ENCODE results near the gene KIF14. TPM values are rescaled to one million over a fixed set of nuclear protein-coding genes. Genes with fewer than 3 reads are reported as not detected.
A peak's percentile ranks its signal among the peaks of the same experiment; 100 is the strongest.
"Not testable (repeated sequence)": the region's sequence is repeated elsewhere in the genome, so short reads cannot be mapped to it uniquely, and the experiment has no call there.

The KIF14 gene
- total and polyA plus RNA-seq, 8 donors: 0.71 to 13.7 (median 6.1) TPM

GRCh38 chr1:200558866-200559459 lies 61.6 kb downstream of the KIF14 start:
- Histone ChIP-seq H3K9me3 (no peaks in the 10 kb centered on the region), H3K4me1 (no peaks in the 10 kb centered on the region), H3K27me3 (no peaks in the 10 kb centered on the region), H3K27ac (no peak overlapping the region), H3K36me3 (no peaks in the 10 kb centered on the region), H3K4me3 (no peak overlapping the region)
- peak in 2 of 4 donors; percentile 6 to 43 for DNase-seq
- intact Hi-C loops (cut with DNase I): no loop called here
- peak; percentile 83 for ATAC-seq
- peak in 1 of 2 donors; percentile 58 for TF ChIP-seq CTCF (IDR thresholded peaks at IDR 0.05)

GRCh38 chr1:200556002-200556401 lies 64.5 kb downstream of the KIF14 start:
- H3K36me3 ChIP-seq: no peaks in the 10 kb centered on the region
- no peak for DNase-seq
- no peaks in the 10 kb centered on the region for H3K27me3 ChIP-seq
- no peak overlapping the region for H3K4me3 ChIP-seq
- H3K4me1 ChIP-seq: no peaks in the 10 kb centered on the region
- no peak overlapping the region for H3K27ac ChIP-seq
- intact Hi-C loops (cut with DNase I): no loop called here
- ATAC-seq: no peak
- no peak for TF ChIP-seq CTCF (IDR thresholded peaks at IDR 0.05)
- H3K9me3 ChIP-seq: no peaks in the 10 kb centered on the region

GRCh38 chr1:200552737-200553136 lies 67.8 kb downstream of the KIF14 start:
- H3K27ac ChIP-seq; H3K4me1 ChIP-seq; DNase-seq; H3K9me3 ChIP-seq; H3K4me3 ChIP-seq; ATAC-seq; H3K27me3 ChIP-seq; H3K36me3 ChIP-seq; intact Hi-C loops (cut with DNase I): not testable (repeated sequence)

GRCh38 chr1:200550367-200550766 lies 70.2 kb downstream of the KIF14 start:
- peak; percentile 40 for ATAC-seq
- Histone ChIP-seq H3K9me3 (no peaks in the 10 kb centered on the region), H3K27me3 (no peaks in the 10 kb centered on the region), H3K27ac (no peak overlapping the region), H3K36me3 (no peaks in the 10 kb centered on the region), H3K4me1 (no peaks in the 10 kb centered on the region), H3K4me3 (no peak overlapping the region)
- TF ChIP-seq CTCF (IDR thresholded peaks at IDR 0.05): no peak
- intact Hi-C loops (cut with DNase I): no loop called here
- DNase-seq: no peak

- no peak overlapping the region for H3K27ac ChIP-seq
- no peak for TF ChIP-seq CTCF (IDR thresholded peaks at IDR 0.05)
Measured at GRCh38 chr1:200547386-200547785, 73.2 kb downstream of the KIF14 start.

GRCh38 chr1:200546577-200546976 lies 74.0 kb downstream of the KIF14 start:
- H3K27ac ChIP-seq: no peak overlapping the region
- no peaks in the 10 kb centered on the region for H3K4me1 ChIP-seq
- H3K9me3 ChIP-seq: no peaks in the 10 kb centered on the region
- no peaks in the 10 kb centered on the region for H3K27me3 ChIP-seq
- H3K4me3 ChIP-seq: no peak overlapping the region
- no peak for DNase-seq
- H3K36me3 ChIP-seq: no peaks in the 10 kb centered on the region
- ATAC-seq: no peak
- no peak for TF ChIP-seq CTCF (IDR thresholded peaks at IDR 0.05)
- intact Hi-C loops (cut with DNase I): no loop called here

More at GRCh38 chr1:200547386-200547785, 73.2 kb downstream of the KIF14 start:
- Histone ChIP-seq H3K36me3 (no peaks in the 10 kb centered on the region), H3K27me3 (no peaks in the 10 kb centered on the region), H3K4me1 (no peaks in the 10 kb centered on the region), H3K4me3 (no peak overlapping the region), H3K9me3 (no peaks in the 10 kb centered on the region)
- intact Hi-C loops (cut with DNase I): no loop called here
- DNase-seq (no peak), ATAC-seq (no peak)

All from left lung (tissue), 10 donors.